Panc1 (cell line): ENCODE results near the gene PPM1H.

ENCODE experiments used
- CTCF ChIP-seq: fragments of 450-650 bp; IDR thresholded peaks from 2 replicates; pipeline ENCODE4 v1.5.1; 2017; ENCODE audit warnings: mild to moderate bottlenecking
- POLR2AphosphoS5 ChIP-seq: IDR thresholded peaks from 2 replicates; pipeline ENCODE4 v1.6.1; 2012; ENCODE audit warnings: mild to moderate bottlenecking, low read depth, low read length, moderate library complexity
- SIN3A ChIP-seq: IDR thresholded peaks from 2 replicates; pipeline ENCODE4 v1.6.1; 2012; ENCODE audit warnings: low read depth, mild to moderate bottlenecking, low read length, moderate library complexity, borderline replicate concordance; ENCODE audit not compliant: insufficient read depth
- TCF7L2 ChIP-seq: IDR thresholded peaks from 2 replicates; pipeline ENCODE4 v1.6.1; 2011; ENCODE audit warnings: mild to moderate bottlenecking, low read depth, low read length, inconsistent platforms

GRCh38 chr12:62728741-62729140 lies 206.2 kb downstream of the PPM1H start:
- no peak for TF ChIP-seq CTCF
- no peak for TF ChIP-seq POLR2AphosphoS5
- TF ChIP-seq SIN3A: no peak
- no peak for TF ChIP-seq TCF7L2
